ENCODE measurements around the gene SCTR. TPM values are rescaled to one million over a fixed set of nuclear protein-coding genes. Genes with fewer than 3 reads are reported as not detected.

Gene SCTR
- total RNA-seq, 1 experiment from 2014 or later, result not detected

DNA sequence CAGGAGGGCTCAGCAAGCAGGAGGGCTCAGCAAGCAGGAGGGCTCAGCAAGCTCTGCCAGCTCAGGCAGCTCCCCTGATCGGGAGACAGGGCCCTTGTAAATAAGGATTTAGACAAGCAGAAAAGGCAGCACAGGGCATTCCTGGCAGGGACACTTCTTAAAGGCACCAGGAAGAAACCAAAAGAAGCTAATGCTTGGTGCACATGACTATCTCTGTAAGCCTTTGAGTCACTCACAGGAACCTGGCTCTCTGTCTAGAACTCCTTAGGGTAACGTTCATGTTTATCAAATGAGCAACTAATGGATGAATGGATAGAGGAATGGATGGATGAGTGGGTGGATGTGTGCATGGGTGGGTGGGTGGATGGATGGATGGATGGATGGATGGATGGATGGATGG lies 64.2 kb downstream of the SCTR start:
- POLR2A ChIA-PET (ENCODE audit: unreplicated experiment), result no interaction called here
- H3K27ac ChIP-seq (ENCODE audit: low read length), result no peak overlapping the region
- H3K79me2 ChIP-seq (ENCODE audit: low read length), result no peaks in the 10 kb centered on the region
- no peak overlapping the region for H3K4me2 ChIP-seq (ENCODE audit: low read length)
- no peak overlapping the region for H2AFZ ChIP-seq (ENCODE audit: low read length)
- peaks cover 35% of the 10 kb centered on the region for H3K27me3 ChIP-seq (ENCODE audit: low read length)
- ATAC-seq (no peak), DNase-seq (no peak)
- no peaks in the 10 kb centered on the region for H3K36me3 ChIP-seq (ENCODE audit: low read depth, low read length)
- TF ChIP-seq EZH2 (IDR thresholded peaks at IDR 0.05; ENCODE audit: low read length, unreplicated experiment) (no peak), EZH2phosphoT487 (IDR thresholded peaks at IDR 0.05; ENCODE audit: borderline replicate concordance, low read length) (no peak)
- TF ChIP-seq, protein P1, sequence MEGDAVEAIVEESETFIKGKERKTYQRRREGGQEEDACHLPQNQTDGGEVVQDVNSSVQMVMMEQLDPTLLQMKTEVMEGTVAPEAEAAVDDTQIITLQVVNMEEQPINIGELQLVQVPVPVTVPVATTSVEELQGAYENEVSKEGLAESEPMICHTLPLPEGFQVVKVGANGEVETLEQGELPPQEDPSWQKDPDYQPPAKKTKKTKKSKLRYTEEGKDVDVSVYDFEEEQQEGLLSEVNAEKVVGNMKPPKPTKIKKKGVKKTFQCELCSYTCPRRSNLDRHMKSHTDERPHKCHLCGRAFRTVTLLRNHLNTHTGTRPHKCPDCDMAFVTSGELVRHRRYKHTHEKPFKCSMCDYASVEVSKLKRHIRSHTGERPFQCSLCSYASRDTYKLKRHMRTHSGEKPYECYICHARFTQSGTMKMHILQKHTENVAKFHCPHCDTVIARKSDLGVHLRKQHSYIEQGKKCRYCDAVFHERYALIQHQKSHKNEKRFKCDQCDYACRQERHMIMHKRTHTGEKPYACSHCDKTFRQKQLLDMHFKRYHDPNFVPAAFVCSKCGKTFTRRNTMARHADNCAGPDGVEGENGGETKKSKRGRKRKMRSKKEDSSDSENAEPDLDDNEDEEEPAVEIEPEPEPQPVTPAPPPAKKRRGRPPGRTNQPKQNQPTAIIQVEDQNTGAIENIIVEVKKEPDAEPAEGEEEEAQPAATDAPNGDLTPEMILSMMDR (conservative IDR thresholded peaks at IDR 0.05; ENCODE audit: low read depth, low read length), result no peak
- H3K9me2 ChIP-seq (replicated peaks; ENCODE audit: low read length), result no peaks in the 10 kb centered on the region
- H3K4me3 ChIP-seq (ENCODE audit: low read length), result no peak overlapping the region
- no peak overlapping the region for H3K9ac ChIP-seq (ENCODE audit: low read length)
- no peaks in the 10 kb centered on the region for H3F3A ChIP-seq (ENCODE audit: low read length, unreplicated experiment)
- no TSS peak for BruUV-seq (replicated peaks)
- peaks cover 10% of the 10 kb centered on the region for H3K4me1 ChIP-seq (ENCODE audit: insufficient read depth, low read length)
- no peaks in the 10 kb centered on the region for H3K9me3 ChIP-seq (ENCODE audit: low read length)
- intact Hi-C loops (cut with micrococcal nuclease), result no loop called here
- H4K20me1 ChIP-seq (ENCODE audit: low read length), result no peaks in the 10 kb centered on the region
- CTCF ChIA-PET, result no interaction called here

- no peak overlapping the region for H3K9ac ChIP-seq (ENCODE audit: low read length)
- no peak overlapping the region for H3K4me3 ChIP-seq (ENCODE audit: low read length)
- no peaks in the 10 kb centered on the region for H3K79me2 ChIP-seq (ENCODE audit: low read length)
- no peak overlapping the region for H2AFZ ChIP-seq (ENCODE audit: low read length)
- ChIA-PET CTCF (no interaction called here), POLR2A (ENCODE audit: unreplicated experiment) (no interaction called here)
- DNase-seq (no peak), ATAC-seq (no peak)
- no peaks in the 10 kb centered on the region for H3K9me3 ChIP-seq (ENCODE audit: low read length)
- H4K20me1 ChIP-seq (ENCODE audit: low read length), result no peaks in the 10 kb centered on the region
- TF ChIP-seq, protein P1 (conservative IDR thresholded peaks at IDR 0.05; ENCODE audit: low read depth, low read length), result no peak
- TF ChIP-seq EZH2 (IDR thresholded peaks at IDR 0.05; ENCODE audit: low read length, unreplicated experiment), result no peak
- TF ChIP-seq EZH2phosphoT487 (IDR thresholded peaks at IDR 0.05; ENCODE audit: borderline replicate concordance, low read length), result no peak
- no peak overlapping the region for H3K27ac ChIP-seq (ENCODE audit: low read length)
- no peaks in the 10 kb centered on the region for H3K4me1 ChIP-seq (ENCODE audit: insufficient read depth, low read length)
- H3K4me2 ChIP-seq (ENCODE audit: low read length), result no peak overlapping the region
- no peaks in the 10 kb centered on the region for H3F3A ChIP-seq (ENCODE audit: low read length, unreplicated experiment)
- no TSS peak for BruUV-seq (replicated peaks)
- H3K27me3 ChIP-seq (ENCODE audit: low read length), result peaks cover 82% of the 10 kb centered on the region
- no peaks in the 10 kb centered on the region for H3K36me3 ChIP-seq (ENCODE audit: low read depth, low read length)
- no peaks in the 10 kb centered on the region for H3K9me2 ChIP-seq (replicated peaks; ENCODE audit: low read length)
- intact Hi-C loops (cut with micrococcal nuclease), result no loop called here
These were observed 69.1 kb downstream of the SCTR start for GRCh38 chr2:119455066-119455718.

DNA sequence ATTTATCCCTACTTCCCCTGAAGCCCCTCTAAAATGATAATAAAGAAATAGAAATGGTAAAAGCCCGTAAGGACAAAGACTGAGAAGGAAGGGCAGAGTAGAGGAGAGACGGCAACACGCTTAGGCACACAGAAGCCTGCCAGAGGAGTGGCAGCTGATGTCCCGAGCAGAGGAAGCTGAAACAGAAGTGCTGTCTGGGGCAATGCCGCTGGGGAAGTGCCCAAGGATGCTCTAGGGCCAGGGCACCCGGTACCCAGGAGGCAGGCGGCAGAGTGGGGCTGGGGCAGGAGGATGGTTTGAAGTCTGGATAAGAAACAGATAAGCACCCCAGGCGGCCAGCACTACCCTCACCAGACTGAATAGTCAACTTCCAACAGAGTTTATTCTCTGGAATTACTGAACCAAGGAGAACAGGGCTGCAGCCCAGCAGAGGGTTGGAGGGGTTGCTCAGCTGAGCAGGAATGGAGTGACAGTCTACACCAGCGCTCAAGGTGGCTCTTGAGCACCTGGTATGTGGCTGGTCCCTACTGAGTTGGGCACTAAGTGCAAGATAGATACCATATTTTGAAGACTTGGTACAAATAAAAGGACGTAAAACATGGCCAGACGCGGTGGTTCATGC lies 70.2 kb downstream of the SCTR start:
- Histone ChIP-seq H3K27ac (ENCODE audit: low read length) (no peak overlapping the region), H2AFZ (ENCODE audit: low read length) (no peak overlapping the region), H3K4me1 (ENCODE audit: insufficient read depth, low read length) (no peaks in the 10 kb centered on the region), H3K9me3 (ENCODE audit: low read length) (no peaks in the 10 kb centered on the region), H3K4me2 (ENCODE audit: low read length) (no peak overlapping the region), H3F3A (ENCODE audit: low read length, unreplicated experiment) (no peaks in the 10 kb centered on the region), H3K79me2 (ENCODE audit: low read length) (no peaks in the 10 kb centered on the region), H3K36me3 (ENCODE audit: low read depth, low read length) (no peaks in the 10 kb centered on the region), H3K27me3 (ENCODE audit: low read length) (peaks cover 84% of the 10 kb centered on the region), H3K9me2 (replicated peaks; ENCODE audit: low read length) (no peaks in the 10 kb centered on the region), H3K4me3 (ENCODE audit: low read length) (no peak overlapping the region), H4K20me1 (ENCODE audit: low read length) (no peaks in the 10 kb centered on the region), H3K9ac (ENCODE audit: low read length) (no peak overlapping the region)
- ChIA-PET POLR2A (ENCODE audit: unreplicated experiment) (no interaction called here), CTCF (no interaction called here)
- ATAC-seq (no peak), DNase-seq (no peak)
- TF ChIP-seq EZH2phosphoT487 (IDR thresholded peaks at IDR 0.05; ENCODE audit: borderline replicate concordance, low read length) (no peak), EZH2 (IDR thresholded peaks at IDR 0.05; ENCODE audit: low read length, unreplicated experiment) (no peak)
- TF ChIP-seq, protein P1 (conservative IDR thresholded peaks at IDR 0.05; ENCODE audit: low read depth, low read length), result no peak
- no TSS peak for BruUV-seq (replicated peaks)
- intact Hi-C loops (cut with micrococcal nuclease), result no loop called here
